Esophagus muscularis mucosa (tissue), 4 donors: ENCODE results near the gene BMPR1B. TPM values are rescaled to one million over a fixed set of nuclear protein-coding genes. Genes with fewer than 3 reads are reported as not detected.
"Not testable (repeated sequence)": the region's sequence is repeated elsewhere in the genome, so short reads cannot be mapped to it uniquely, and the experiment has no call there.

Experiments used
- DNase-seq: peaks from one replicate; pipeline ENCODE4 v3.0.0-alpha.2; 2017; ENCODE audit errors: extremely low spot score
- H3K27ac ChIP-seq, 4 donors: fragments of 200-600 bp; sonication (generic); replicated peaks in 1 of 4; 1 replicate in 3 of 4; 2 replicates in 1 of 4; pipeline ENCODE4 v1.5.1; 2016 to 2019; ENCODE audit warnings: mild to moderate bottlenecking in 1 of 4
- H3K27me3 ChIP-seq, 4 donors: fragments of 200-600 bp; sonication (generic); one replicate each; pipeline versions ENCODE4 v1.5.1 to v1.6.0; 2016 to 2019
- H3K36me3 ChIP-seq, 4 donors: fragments of 200-600 bp; sonication (generic); one replicate each; pipeline ENCODE4 v1.5.1; 2016 to 2019
- H3K4me1 ChIP-seq, 4 donors: fragments of 200-600 bp; sonication (generic); one replicate each; pipeline ENCODE4 v1.5.1; 2016 to 2019
- H3K4me3 ChIP-seq, 4 donors: fragments of 200-600 bp; sonication (generic); 1 replicate in 2 of 4; 2 replicates in 2 of 4; pipeline ENCODE4 v1.5.1; 2016 to 2019; ENCODE audit warnings: mild to moderate bottlenecking in 4 of 4, moderate library complexity in 1 of 4
- H3K9me3 ChIP-seq, 4 donors: fragments of 200-600 bp; sonication (generic); 1 replicate in 3 of 4; 2 replicates in 1 of 4; pipeline ENCODE4 v1.5.1; 2016 to 2019
- CTCF ChIP-seq, 3 experiments: fragments of 200-600 bp in 2 of 3; fragments of 450-650 bp in 1 of 3; sonication (generic) in 2 of 3; IDR thresholded peaks; one replicate each; pipeline ENCODE4 v1.5.1; 2017 to 2019; ENCODE audit warnings: antibody characterized with exemption in 3 of 3, mild to moderate bottlenecking in 2 of 3, moderate library complexity in 1 of 3
- EP300 ChIP-seq: sonication (generic); formaldehyde crosslinking; IDR thresholded peaks from one replicate; pipeline ENCODE4 v1.6.1; 2017; ENCODE audit warnings: antibody characterized with exemption
- POLR2A ChIP-seq: fragments of 450-650 bp; IDR thresholded peaks from one replicate; pipeline ENCODE4 v1.6.1; 2017; ENCODE audit warnings: antibody characterized with exemption, moderate library complexity, mild to moderate bottlenecking, low read depth
- POLR2AphosphoS5 ChIP-seq, 2 donors: sonication (generic); formaldehyde crosslinking; IDR thresholded peaks; one replicate each; pipeline ENCODE4 v1.6.1; 2017; ENCODE audit warnings: antibody characterized with exemption in 2 of 2
- WGBS: methylation state at CpG from one replicate; pipeline ENCODE4 v1.1.5; 2018; 5-methylcytosine and 5-hydroxymethylcytosine counted together
- intact Hi-C: fragments of 100-400 bp; cut with DNase I; formaldehyde crosslinking; loops from one replicate; pipeline ENCODE4 v1.15.1; 2023
- total RNA-seq, 4 donors: library from RNA; depleted of rRNA; stranded (reverse); fragments of >200 nt; gene quantifications; one replicate each; pipeline versions ENCODE4 v1.1.0 to v1.2.1, GENCODE V29; 2016

The BMPR1B gene
- total RNA-seq, 4 donors from 2014 or later, result 11.3 to 22.0 (median 17.6) TPM

DNA sequence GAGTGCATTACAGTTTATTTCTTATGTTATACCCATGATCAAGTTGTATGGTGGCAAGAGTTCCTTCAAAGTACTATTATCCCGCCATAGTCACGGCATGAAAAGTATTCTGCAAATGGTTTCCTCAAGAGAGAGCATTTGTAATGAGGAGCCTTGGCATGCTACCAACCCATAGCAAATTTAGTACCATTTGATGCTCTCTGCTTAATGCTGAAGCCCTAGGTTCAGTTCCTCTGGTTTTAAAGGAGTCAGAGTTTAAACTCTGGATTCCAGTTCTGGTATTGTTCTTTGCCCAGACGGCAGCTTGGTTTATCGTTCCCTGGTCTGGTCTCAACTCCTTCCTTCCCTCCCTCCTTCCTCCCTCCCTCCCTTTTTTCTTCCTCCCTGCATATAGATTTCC lies 371.3 kb downstream of the BMPR1B start:
- no peak for DNase-seq
- no peak overlapping the region for H3K4me3 ChIP-seq
- H3K27me3 ChIP-seq, result no peaks in the 10 kb centered on the region
- H3K4me1 ChIP-seq, result peaks cover 0 to 9% (median 4%) of the 10 kb centered on the region in 4 donors
- no peak overlapping the region for H3K27ac ChIP-seq
- H3K9me3 ChIP-seq, result no peaks in the 10 kb centered on the region
- intact Hi-C loops, result loop anchor here (10.0 kb wide), 1 partner anchor 504 kb away; no protein-coding TSS in a partner anchor
- H3K36me3 ChIP-seq, result peaks cover 0 to 14% (median 0%) of the 10 kb centered on the region in 4 donors
- TF ChIP-seq POLR2A (no peak), CTCF (IDR thresholded peaks at IDR 0.05) (no peak)
- 63% methylated on average over 4 of the region's 4 CpGs for WGBS

- Histone ChIP-seq H3K36me3 (peaks cover 0 to 14% (median 0%) of the 10 kb centered on the region in 4 donors), H3K27ac (no peak overlapping the region), H3K27me3 (no peaks in the 10 kb centered on the region), H3K9me3 (no peaks in the 10 kb centered on the region), H3K4me1 (peaks cover 0 to 9% (median 4%) of the 10 kb centered on the region in 4 donors), H3K4me3 (no peak overlapping the region)
- no peak for DNase-seq
- 47% methylated on average over 7 of the region's 7 CpGs for WGBS
- TF ChIP-seq POLR2A (no peak), POLR2AphosphoS5 (IDR thresholded peaks at IDR 0.05) (peak in 1 of 2 donors; percentile 55)
- intact Hi-C loops, result loop anchor here (10.0 kb wide), 1 partner anchor 505 kb away; no protein-coding TSS in a partner anchor
Measured at GRCh38 chr4:95129821-95130311, 372.1 kb downstream of the BMPR1B start.

GRCh38 chr4:95134016-95134415 lies 376.3 kb downstream of the BMPR1B start:
- DNase-seq, H3K27me3 ChIP-seq, H3K9me3 ChIP-seq, H3K4me3 ChIP-seq, H3K4me1 ChIP-seq, H3K27ac ChIP-seq, intact Hi-C loops: not testable (repeated sequence)
- 96% methylated on average over 4 of the region's 4 CpGs for WGBS
- H3K36me3 ChIP-seq, result peaks cover 0 to 14% (median 0%) of the 10 kb centered on the region in 4 donors

- H3K9me3 ChIP-seq, H3K27ac ChIP-seq, H3K4me3 ChIP-seq, DNase-seq, H3K4me1 ChIP-seq, intact Hi-C loops, H3K27me3 ChIP-seq: not testable (repeated sequence)
- WGBS, result 96% methylated on average over 10 of the region's 14 CpGs
- peaks cover 0 to 11% (median 4%) of the 10 kb centered on the region in 4 donors for H3K36me3 ChIP-seq
Measured at GRCh38 chr4:95139424-95139823, 381.7 kb downstream of the BMPR1B start.

DNA sequence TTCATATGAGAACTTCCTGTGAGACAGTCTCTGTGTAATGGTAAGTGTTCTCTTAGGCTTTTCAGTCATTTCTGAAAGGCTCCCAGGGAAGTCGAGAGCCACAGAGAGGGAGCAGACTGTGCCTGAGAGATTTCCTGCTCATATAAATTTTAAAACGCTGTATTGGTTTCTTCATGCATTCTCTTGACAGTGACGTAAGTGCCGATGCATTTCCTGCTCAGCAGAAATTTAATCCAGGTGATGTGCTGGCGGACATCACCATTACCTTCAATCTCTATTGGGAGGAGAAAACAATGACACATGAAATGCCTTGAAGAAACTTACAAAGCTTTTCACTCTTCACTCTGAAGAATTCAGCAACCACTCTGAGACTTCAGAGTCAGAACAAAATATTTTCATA lies 383.6 kb downstream of the BMPR1B start:
- Histone ChIP-seq H3K27me3 (no peaks in the 10 kb centered on the region), H3K36me3 (peaks cover 0 to 11% (median 4%) of the 10 kb centered on the region in 4 donors), H3K9me3 (peaks cover 0 to 7% (median 0%) of the 10 kb centered on the region in 4 donors), H3K4me3 (no peak overlapping the region), H3K27ac (no peak overlapping the region), H3K4me1 (no peaks in the 10 kb centered on the region)
- WGBS, result 81% methylated on average over 5 of the region's 5 CpGs
- intact Hi-C loops, result no loop called here
- DNase-seq, result no peak
- TF ChIP-seq POLR2A, result no peak
- no peak for TF ChIP-seq CTCF (IDR thresholded peaks at IDR 0.05)
- no peak for TF ChIP-seq EP300
- TF ChIP-seq POLR2AphosphoS5 (IDR thresholded peaks at IDR 0.05), result no peak

- TF ChIP-seq POLR2AphosphoS5 (IDR thresholded peaks at IDR 0.05), result no peak
- no peak for TF ChIP-seq POLR2A
- TF ChIP-seq CTCF (IDR thresholded peaks at IDR 0.05), result no peak
- TF ChIP-seq EP300, result no peak
- Histone ChIP-seq H3K27me3 (no peaks in the 10 kb centered on the region), H3K4me1 (no peaks in the 10 kb centered on the region), H3K9me3 (peaks cover 0 to 7% (median 0%) of the 10 kb centered on the region in 4 donors), H3K27ac (no peak overlapping the region), H3K36me3 (peaks cover 0 to 11% (median 4%) of the 10 kb centered on the region in 4 donors), H3K4me3 (no peak overlapping the region)
- DNase-seq, result no peak
- intact Hi-C loops, result no loop called here
- WGBS, result 92% methylated on average over 4 of the region's 4 CpGs
Measured at GRCh38 chr4:95142932-95143331, 385.2 kb downstream of the BMPR1B start.
